Erythroblast (primary cell): ENCODE measurements around the gene HPF1.
"Not testable (repeated sequence)": the region's sequence is repeated elsewhere in the genome, so short reads cannot be mapped to it uniquely, and the experiment has no call there.

Experiments
- DNase-seq, 2 experiments: peaks; one replicate each; lab custom pipeline; 2025; lab: John Stamatoyannopoulos, UW
- GATA1 ChIP-seq: IDR thresholded peaks from 2 replicates; pipeline ENCODE4 v1.6.1; 2011; ENCODE audit warnings: low read depth, mild to moderate bottlenecking, control low read depth, low read length, moderate library complexity
- POLR2A ChIP-seq: IDR thresholded peaks from 2 replicates; pipeline ENCODE4 v1.6.1; 2011; ENCODE audit warnings: mild to moderate bottlenecking, low read length

The HPF1 gene

DNA sequence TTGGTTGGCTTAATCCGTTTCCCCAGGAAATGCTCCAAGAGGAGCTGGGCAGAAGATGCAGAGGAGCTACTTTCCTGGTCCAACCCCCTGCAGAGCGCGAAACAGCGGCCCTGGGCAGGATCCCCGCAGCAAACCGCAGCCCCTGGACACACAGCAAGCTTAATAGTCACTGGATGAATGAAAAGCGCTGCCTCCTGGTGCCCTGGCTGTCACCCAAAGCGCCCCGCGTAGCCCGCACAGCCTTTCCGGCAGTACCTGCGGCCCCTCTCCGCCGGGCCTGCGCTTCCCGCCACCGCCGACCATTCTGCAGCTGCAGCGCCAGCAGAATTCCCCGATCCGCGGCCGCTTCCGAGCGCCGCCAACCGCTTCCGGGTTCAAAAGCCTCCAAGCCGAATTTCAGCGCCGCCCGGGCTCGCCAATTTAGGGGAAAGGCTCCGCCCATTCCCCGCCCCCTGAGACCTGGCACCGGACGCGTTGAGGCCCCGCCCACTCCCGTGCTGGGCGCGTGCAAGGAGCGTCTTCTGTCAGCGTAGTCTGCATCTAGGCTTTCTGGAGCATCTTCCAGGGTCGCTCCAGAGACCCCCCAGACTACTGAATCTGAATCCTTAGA, at the start of gene HPF1:
Gene HPF1 (minus strand): TSS at position 370 of the 610 bp plus-strand sequence. CDS start 67 bp downstream, at position 303.
- TF ChIP-seq POLR2A (peak; percentile 72), GATA1 (no peak)
- peak; percentile 94 to 97 for DNase-seq

DNA sequence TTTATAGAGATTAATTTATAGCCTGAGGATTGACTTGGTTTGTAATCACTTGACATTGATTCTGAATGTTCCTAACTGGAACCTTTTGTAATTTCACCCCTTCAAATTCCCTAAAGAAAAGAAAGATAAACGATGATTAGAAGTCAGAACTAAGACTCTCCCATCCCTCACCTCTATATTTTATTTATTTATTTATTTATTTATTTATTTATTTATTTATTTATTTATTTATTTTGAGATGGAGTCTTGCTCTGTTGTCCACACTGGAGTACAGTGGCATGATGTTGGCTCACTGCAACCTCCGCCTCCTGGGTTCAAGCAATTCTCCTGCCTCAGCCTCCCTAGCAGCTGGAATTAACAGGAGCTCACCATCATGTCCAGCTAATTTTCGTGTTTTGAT, 49.0 kb upstream of the HPF1 start:
- DNase-seq = not testable (repeated sequence)

DNA sequence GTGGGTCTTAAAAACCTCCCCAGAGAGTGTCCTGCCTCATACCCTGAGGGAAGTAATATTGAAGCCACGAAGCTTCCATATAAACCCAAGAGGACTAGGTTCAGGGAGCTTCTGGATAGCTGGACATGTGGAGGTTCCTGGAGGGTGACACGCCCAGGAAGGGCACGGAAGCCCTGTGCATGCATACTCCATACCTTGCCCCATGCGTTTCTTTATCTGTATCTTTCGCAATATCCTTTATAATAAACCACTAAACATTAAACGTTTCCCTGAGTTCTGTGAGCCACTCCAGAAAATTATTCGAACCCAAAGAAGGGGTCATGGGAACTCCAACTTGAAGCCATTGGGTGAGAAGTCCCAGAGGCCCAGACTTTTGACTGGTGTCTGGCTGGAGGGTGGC, 45.7 kb upstream of the HPF1 start:
- no peak for DNase-seq

DNA sequence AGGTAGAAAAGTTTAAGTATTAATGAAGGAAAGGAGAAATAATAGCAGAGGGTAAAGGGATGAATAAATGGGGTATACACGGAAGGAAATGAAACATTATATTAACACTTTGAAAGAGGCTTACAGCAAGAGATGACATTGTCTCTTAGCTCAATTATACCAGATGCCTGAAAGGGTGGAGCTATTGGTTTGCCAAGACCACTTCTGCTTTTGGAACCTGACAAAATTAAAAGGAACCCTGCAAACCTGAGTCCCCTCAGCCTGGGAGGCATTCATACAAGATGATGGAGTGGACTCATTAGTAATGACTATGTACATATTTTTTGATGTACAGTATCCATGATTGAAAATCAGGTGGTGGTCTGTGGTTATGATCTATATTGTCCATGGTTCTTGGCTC, 45.1 kb upstream of the HPF1 start:
- TF ChIP-seq GATA1 (no peak), POLR2A (no peak)
- no peak for DNase-seq

More for the DNA sequence above, 45.7 kb upstream of the HPF1 start:
- TF ChIP-seq POLR2A (no peak), GATA1 (no peak)

DNA sequence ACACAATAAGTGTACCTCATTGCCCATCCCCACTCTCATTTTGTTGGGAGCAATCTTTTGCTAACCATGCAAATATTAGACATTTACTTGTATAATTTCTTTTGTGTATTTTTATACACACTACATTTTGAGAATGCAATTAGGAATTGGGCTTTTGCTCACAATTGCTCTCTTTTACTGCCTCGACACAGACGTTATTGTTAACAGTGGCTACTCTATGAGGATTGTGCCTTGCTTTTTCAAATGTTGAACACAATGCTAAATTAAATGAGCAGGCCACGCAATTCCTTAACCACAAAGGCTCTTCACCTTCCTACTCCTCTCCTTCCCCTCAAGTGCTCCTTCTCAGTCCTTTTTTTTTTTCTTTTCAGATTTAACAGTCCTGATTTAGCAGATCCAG, 42.8 kb upstream of the HPF1 start:
- no peak for DNase-seq
- no peak for TF ChIP-seq GATA1
- TF ChIP-seq POLR2A = no peak

DNA sequence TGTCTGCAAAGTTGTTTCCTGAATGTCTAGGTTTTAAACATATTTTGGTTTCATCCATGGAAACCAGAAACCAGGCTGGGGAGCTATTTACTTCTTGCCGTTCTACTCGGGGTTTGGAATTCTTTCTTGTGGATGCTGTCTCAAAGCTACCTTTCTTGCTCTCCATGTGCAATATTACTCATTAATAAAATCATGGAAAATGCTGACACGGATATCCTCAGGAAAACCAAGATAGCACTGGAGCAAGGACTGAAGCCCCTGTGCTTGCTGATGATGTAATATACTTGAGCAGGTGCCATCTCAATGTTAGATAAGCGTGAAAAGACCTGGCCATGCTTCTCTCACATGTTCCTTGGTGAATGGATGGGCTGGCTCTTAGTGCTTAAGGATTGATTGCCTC, 41.5 kb upstream of the HPF1 start:
- no peak for TF ChIP-seq POLR2A
- TF ChIP-seq GATA1 = no peak
- DNase-seq = no peak

DNA sequence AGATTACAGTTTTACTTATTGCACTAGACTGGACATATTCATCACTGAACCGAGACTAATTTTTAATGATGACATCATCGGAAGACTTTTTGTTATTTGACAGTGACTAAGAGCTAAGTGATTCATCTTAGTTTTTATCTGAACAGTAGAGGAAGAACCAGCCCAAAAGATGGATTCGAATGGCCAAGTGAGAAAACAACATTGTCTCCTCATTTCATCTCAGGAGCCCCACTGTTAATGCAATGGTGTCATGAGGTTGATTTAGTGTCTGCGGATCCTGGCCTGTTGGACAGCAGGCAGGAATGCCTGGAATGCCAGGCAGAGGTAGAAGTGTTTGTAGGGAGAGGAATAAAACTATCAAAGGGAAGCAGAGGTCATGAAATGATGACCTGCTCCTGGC, 37.8 kb upstream of the HPF1 start:
- no peak for DNase-seq
- TF ChIP-seq POLR2A (no peak), GATA1 (no peak)

DNA sequence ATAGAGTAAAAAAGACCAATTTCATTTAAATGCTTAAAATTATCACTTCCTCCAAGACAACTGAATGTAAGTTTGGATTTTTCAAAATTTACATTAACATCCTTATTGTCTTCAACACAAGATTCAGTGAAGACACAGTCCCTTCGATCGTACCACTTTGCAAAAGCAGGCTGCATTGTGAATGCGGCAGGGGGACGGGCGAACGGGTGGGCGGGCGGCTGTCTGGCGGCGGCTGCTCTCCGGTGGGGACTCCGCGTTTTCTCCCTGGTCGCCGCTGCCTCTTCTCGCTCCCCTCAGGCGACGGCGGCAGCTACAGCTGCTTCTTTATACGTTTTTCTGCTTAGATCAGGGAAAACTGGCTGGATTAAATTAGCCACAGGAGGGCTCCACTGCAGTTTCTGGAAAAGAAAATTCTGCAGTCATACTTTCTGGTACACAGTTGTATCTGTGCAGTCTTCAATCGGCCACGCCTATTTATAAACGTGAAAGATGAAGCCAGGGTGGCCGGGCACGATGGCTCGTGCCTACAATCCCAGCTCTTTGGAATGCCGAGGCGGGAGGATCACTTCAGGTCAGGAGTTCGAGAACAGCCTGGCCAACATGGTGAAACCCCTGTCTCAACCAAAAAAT, 33.9 kb upstream of the HPF1 start:
- peak; percentile 59 to 62 for DNase-seq

DNA sequence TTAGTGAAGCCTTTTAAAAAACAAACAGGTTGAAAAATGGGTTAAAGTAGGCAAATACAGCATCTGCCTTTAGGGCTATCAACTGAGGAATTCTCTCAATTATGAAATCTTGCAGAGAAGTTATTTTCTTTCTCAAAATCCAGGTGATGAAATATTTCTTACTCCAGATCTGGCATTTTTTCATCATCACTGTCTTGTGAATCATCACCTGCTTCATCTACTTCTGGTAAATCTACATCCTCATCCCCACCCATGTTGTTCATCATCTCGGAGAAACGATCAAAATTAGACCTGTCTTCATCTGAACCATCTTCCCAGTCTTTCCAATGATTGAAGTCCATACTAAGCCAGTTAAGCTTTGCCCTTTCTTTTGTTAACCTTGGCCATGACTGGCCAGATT, 33.3 kb upstream of the HPF1 start:
- peak in 1 of 2 experiments; percentile 6 for DNase-seq
- TF ChIP-seq GATA1 (no peak), POLR2A (no peak)

More for the DNA sequence above, 33.9 kb upstream of the HPF1 start:
- no peak for TF ChIP-seq POLR2A
- TF ChIP-seq GATA1 = no peak

DNA sequence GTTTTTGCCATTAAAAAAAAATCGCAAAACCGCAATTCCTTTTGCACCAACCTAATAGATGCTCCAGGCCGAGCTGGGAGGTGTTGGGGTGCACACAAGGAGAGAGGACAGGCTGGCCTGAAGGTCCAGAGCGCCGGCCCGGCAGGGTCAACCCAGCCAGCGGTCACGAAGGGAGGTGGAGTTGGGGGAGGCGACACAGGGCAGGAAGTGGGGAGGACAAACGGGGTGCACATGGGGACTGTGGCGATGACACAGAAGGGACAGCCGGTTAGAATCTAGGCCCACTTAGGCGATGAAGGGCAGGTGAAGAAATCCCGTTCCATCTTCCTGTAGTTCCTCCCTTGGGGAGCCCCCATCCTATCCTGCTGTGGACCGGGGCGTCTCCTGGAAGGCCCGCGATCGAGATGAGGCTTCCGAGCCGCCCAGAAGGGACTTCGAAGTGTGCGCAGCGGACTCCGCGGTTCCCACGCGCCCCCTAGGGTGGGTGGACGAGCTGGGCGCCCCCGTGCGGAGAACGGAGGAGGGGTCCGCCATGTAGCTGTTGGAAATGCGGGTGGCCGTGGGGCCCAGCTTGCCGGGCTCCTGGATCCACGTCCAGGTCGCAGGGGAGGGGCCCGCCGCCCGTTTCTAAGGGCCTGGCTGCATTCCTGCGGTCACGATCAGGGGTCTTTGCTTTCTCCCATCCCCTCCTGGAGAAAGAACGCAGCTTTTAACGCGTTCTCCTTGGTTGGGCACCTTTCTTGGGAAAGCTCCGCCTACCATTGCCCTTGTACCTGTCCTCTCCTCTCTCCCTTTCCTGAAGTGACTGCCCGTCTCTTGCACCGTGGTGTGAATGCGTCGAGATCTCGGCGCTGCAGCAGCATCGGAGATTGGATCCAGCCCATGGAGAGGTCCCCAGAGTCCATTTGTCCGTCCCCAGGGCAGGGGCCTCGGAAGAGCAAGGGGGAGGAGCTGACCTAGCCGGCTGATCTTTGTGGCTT, 17.0 kb upstream of the HPF1 start:
- no peak for TF ChIP-seq POLR2A
- TF ChIP-seq GATA1 = no peak
- DNase-seq = peak; percentile 54 to 61

DNA sequence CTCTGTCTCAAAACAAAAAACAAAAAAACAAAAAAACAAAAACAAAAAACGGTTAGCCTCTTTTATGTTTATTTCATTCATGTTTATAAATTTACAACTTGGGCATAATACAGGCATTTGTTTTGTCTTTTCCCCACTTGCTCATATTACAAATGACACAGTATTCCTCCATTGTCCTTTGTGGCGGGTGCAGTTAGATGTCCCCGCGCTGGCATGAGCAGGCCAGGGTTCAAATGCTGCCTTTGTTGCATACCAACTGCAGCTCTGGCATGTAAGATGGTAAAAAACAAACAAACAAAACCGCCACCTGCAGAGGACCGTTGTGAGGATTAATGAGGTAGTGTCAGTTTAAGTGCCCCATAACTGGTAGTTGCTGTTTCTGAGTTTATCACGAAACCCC, 16.1 kb upstream of the HPF1 start:
- DNase-seq = no peak
- TF ChIP-seq POLR2A = no peak
- TF ChIP-seq GATA1 = no peak

DNA sequence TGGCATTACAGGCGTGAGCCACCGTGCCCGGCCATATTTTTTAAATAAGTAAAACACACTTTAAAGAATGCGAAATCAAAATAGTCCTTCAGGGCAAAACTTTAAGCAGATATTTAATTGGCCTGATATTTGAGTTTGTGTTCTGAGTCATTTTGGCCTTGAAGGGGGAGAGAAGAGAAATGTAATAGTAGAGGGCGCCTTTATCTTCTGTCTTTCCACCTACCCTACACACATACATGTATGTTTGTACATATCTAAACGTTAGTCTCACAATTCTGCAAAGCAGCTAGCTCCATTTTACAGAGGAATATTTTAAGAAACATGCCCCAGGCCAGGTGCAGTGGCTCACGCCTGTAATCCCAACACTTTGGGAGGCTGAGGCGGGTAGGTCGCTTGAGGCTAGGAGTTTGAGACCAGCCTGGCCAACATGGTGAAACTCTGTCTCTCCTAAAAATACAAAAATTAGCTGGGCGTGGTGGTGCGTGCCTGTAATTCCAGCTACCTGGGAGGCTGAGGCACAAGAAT, 13.9 kb upstream of the HPF1 start:
- not testable (repeated sequence) for DNase-seq

DNA sequence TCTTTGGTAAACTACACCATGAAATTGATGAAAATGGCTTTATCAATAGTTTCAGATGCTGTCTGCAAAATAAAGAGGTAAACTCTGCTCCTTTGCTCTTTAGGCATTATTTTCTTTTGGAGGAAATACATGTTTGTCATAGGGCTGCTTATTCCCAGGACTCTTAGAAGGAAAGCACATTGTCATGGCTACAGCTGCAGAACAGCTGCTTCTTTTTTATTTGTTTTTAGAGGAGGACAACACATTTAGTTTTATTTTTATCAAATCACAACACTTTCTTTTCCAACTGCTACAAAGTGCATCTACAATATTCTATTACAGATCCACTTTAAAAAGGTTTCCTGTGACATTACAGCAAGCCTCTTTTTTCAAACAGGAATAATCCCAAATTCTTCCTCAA, 12.7 kb upstream of the HPF1 start:
- TF ChIP-seq POLR2A (no peak), GATA1 (no peak)
- no peak for DNase-seq

DNA sequence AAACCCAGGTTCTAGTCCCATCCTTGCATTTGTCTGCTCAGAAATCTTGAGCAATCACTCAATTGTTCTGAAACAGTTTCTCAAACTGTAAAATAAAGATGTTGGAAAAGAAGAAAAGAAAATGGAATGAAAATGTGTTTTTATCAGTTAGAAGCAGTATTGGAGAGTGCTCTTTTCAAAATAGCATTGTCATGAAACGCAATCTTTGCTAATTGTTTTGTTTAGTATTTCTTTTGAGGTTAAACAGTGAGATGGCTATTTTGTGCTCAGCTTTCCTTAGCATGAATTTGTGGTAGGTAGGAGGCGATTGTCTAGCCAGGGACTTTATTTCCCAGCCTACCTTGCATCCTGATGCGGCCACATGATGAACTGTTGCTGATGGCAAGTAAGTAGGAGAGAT, 10.6 kb upstream of the HPF1 start:
- DNase-seq = no peak
- TF ChIP-seq GATA1 (no peak), POLR2A (no peak)
